ENCODE measurements around the gene UBL4B. TPM values are rescaled to one million over a fixed set of nuclear protein-coding genes. Genes with fewer than 3 reads are reported as not detected.
A peak's percentile ranks its signal among the peaks of the same experiment; 100 is the strongest.

The UBL4B gene
- total RNA-seq, 4 donors from 2014 or later = 0.59 TPM; not detected in 3

GRCh38 chr1:110084227-110085078 is 27.8 kb upstream of the UBL4B start:
- intact Hi-C loops (cut with DNase I) = no loop called here
- H3K27me3 ChIP-seq = peaks cover 0 to 79% (median 7%) of the 10 kb centered on the region in 4 donors
- peak overlapping the region; percentile 52 to 79 (median 62) for H3K4me3 ChIP-seq
- peaks cover 9 to 24% (median 12%) of the 10 kb centered on the region in 3 donors for H3K4me1 ChIP-seq
- H3K9me3 ChIP-seq = no peaks in the 10 kb centered on the region
- DNase-seq = no peak
- 8 to 9% methylated on average over 37 to 39 of the region's 72 CpGs for WGBS, 2 donors
- TF ChIP-seq CTCF (IDR thresholded peaks at IDR 0.05) (no peak), POLR2A (IDR thresholded peaks at IDR 0.05) (peak in 1 of 4 donors; percentile 27)
- H3K36me3 ChIP-seq = no peaks in the 10 kb centered on the region
- H3K27ac ChIP-seq = peak overlapping the region; percentile 46 to 89 (median 74)

- WGBS, 2 donors = 77 to 87% methylated on average over 5 of the region's 5 CpGs
- no peak for TF ChIP-seq CTCF (IDR thresholded peaks at IDR 0.05)
- no peak for TF ChIP-seq POLR2A (IDR thresholded peaks at IDR 0.05)
- intact Hi-C loops (cut with DNase I) = no loop called here
- Histone ChIP-seq H3K27me3 (peaks cover 0 to 76% (median 7%) of the 10 kb centered on the region in 4 donors), H3K27ac (no peak overlapping the region), H3K36me3 (no peaks in the 10 kb centered on the region), H3K4me3 (no peak overlapping the region), H3K4me1 (peaks cover 9 to 24% (median 12%) of the 10 kb centered on the region in 3 donors), H3K9me3 (no peaks in the 10 kb centered on the region)
- no peak for DNase-seq
These were observed 26.6 kb upstream of the UBL4B start for GRCh38 chr1:110085671-110086070.

- WGBS, 2 donors = 77 to 81% methylated on average over 3 to 4 of the region's 4 CpGs
- intact Hi-C loops (cut with DNase I) = no loop called here
- H3K4me1 ChIP-seq = peaks cover 9 to 24% (median 12%) of the 10 kb centered on the region in 3 donors
- peaks cover 0 to 68% (median 7%) of the 10 kb centered on the region in 4 donors for H3K27me3 ChIP-seq
- DNase-seq = no peak
- no peak for TF ChIP-seq CTCF (IDR thresholded peaks at IDR 0.05)
- TF ChIP-seq POLR2A (IDR thresholded peaks at IDR 0.05) = no peak
- no peak overlapping the region for H3K4me3 ChIP-seq
- H3K9me3 ChIP-seq = no peaks in the 10 kb centered on the region
- H3K36me3 ChIP-seq = no peaks in the 10 kb centered on the region
- no peak overlapping the region for H3K27ac ChIP-seq
These were observed 25.3 kb upstream of the UBL4B start for GRCh38 chr1:110086961-110087360.

- H3K9me3 ChIP-seq = no peaks in the 10 kb centered on the region
- intact Hi-C loops (cut with DNase I) = no loop called here
- H3K4me1 ChIP-seq = peaks cover 9 to 22% (median 12%) of the 10 kb centered on the region in 3 donors
- peaks cover 0 to 57% (median 7%) of the 10 kb centered on the region in 4 donors for H3K27me3 ChIP-seq
- H3K36me3 ChIP-seq = no peaks in the 10 kb centered on the region
- no peak overlapping the region for H3K4me3 ChIP-seq
- no peak overlapping the region for H3K27ac ChIP-seq
- 44 to 59% methylated on average over 6 to 13 of the region's 15 CpGs for WGBS, 2 donors
- no peak for DNase-seq
- TF ChIP-seq CTCF (IDR thresholded peaks at IDR 0.05) = peak; percentile 22 to 78 (median 62)
- TF ChIP-seq POLR2A (IDR thresholded peaks at IDR 0.05) = no peak
These were observed 24.2 kb upstream of the UBL4B start for GRCh38 chr1:110087812-110088738.
